Heart left ventricle (tissue), 13 donors: ENCODE results near the gene SMARCB1.

ENCODE experiments used
- POLR2A ChIP-seq, 2 donors: fragments of 450-650 bp; IDR thresholded peaks; one replicate each; pipeline ENCODE4 v1.6.1; 2017; ENCODE audit warnings: antibody characterized with exemption in 2 of 2, mild to moderate bottlenecking in 2 of 2, moderate library complexity in 2 of 2
- TF ChIP-seq, protein P1 (sequence below), 12 donors: fragments of 200-600 bp; sonication (generic) in 4 of 12; IDR thresholded peaks; one replicate each; pipeline versions ENCODE4 v1.5.0 to v1.8.0; 2018 to 2022; ENCODE audit warnings: antibody characterized with exemption in 12 of 12, mild to moderate bottlenecking in 5 of 12
- donor health status: ischemic (EF 13 %, LVEDD 7.1; RV severe dilation, severe dysfunction).
- donor health status: DM: no; HTN: yes; CAD: no.
- donor health status: DM: no; HTN: no; CAD: no.
- donor health status: ischemic (EF 25% LVEDD 6.9; RV normal size, moderate dysfunction).
- donor health status: ischemic (EF 25% LVEDD 5.7; RV mildly dilated, moderate dysfunction).
- donor health status: ischemic (EF 35%, LVEDD 5.7; RV mildly dilated, moderate dysfunction).
- donor health status: nonischemic (EF 11% LVEDD 7.7; RV severe dilation, severe dysfunction).
- donor health status: DM: yes; HTN: yes; CAD: no.
- donor health status: PGD.
- donor health status: ischemic (EF 29% LVEDD 5.4; RV normal size, mild dysfunction).
- donor health status: nonischemic (EF 23%, LVEDD 6.1; RV moderate dilation, normal function).

GRCh38 chr22:23831261-23831660, 44.5 kb downstream of the SMARCB1 start:
- TF ChIP-seq, protein P1, sequence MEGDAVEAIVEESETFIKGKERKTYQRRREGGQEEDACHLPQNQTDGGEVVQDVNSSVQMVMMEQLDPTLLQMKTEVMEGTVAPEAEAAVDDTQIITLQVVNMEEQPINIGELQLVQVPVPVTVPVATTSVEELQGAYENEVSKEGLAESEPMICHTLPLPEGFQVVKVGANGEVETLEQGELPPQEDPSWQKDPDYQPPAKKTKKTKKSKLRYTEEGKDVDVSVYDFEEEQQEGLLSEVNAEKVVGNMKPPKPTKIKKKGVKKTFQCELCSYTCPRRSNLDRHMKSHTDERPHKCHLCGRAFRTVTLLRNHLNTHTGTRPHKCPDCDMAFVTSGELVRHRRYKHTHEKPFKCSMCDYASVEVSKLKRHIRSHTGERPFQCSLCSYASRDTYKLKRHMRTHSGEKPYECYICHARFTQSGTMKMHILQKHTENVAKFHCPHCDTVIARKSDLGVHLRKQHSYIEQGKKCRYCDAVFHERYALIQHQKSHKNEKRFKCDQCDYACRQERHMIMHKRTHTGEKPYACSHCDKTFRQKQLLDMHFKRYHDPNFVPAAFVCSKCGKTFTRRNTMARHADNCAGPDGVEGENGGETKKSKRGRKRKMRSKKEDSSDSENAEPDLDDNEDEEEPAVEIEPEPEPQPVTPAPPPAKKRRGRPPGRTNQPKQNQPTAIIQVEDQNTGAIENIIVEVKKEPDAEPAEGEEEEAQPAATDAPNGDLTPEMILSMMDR (IDR thresholded peaks at IDR 0.05): no peak
- TF ChIP-seq POLR2A (IDR thresholded peaks at IDR 0.05): no peak
